ENCODE measurements around the gene DYNC2I2.

The DYNC2I2 gene

GRCh38 chr9:128633601-128634000 is 23.0 kb downstream of the DYNC2I2 start:
- Histone ChIP-seq H3K4me3 (ENCODE audit: low read length) (no peak overlapping the region), H3K27me3 (ENCODE audit: control insufficient read depth, insufficient read depth, low read length) (no peaks in the 10 kb centered on the region), H3K9ac (ENCODE audit: low read depth, low read length) (no peak overlapping the region), H3K4me2 (ENCODE audit: low read length) (no peak overlapping the region), H3K36me3 (ENCODE audit: insufficient read depth, low read length) (peaks cover 61% of the 10 kb centered on the region), H3K4me1 (ENCODE audit: control insufficient read depth, insufficient read depth, low read length) (peaks cover 37% of the 10 kb centered on the region), H3K9me3 (replicated peaks; ENCODE audit: low read length) (no peaks in the 10 kb centered on the region)

- Histone ChIP-seq H3K4me1 (ENCODE audit: control insufficient read depth, insufficient read depth, low read length) (peaks cover 42% of the 10 kb centered on the region), H3K9me3 (replicated peaks; ENCODE audit: low read length) (no peaks in the 10 kb centered on the region), H3K36me3 (ENCODE audit: insufficient read depth, low read length) (peaks cover 66% of the 10 kb centered on the region), H3K9ac (ENCODE audit: low read depth, low read length) (no peak overlapping the region), H3K27me3 (ENCODE audit: control insufficient read depth, insufficient read depth, low read length) (no peaks in the 10 kb centered on the region), H3K4me3 (ENCODE audit: low read length) (no peak overlapping the region), H3K4me2 (ENCODE audit: low read length) (no peak overlapping the region)
Measured at GRCh38 chr9:128633057-128633456, 23.6 kb downstream of the DYNC2I2 start.

GRCh38 chr9:128632486-128632885 is 24.2 kb downstream of the DYNC2I2 start:
- Histone ChIP-seq H3K9me3 (replicated peaks; ENCODE audit: low read length) (no peaks in the 10 kb centered on the region), H3K36me3 (ENCODE audit: insufficient read depth, low read length) (peaks cover 72% of the 10 kb centered on the region), H3K9ac (ENCODE audit: low read depth, low read length) (no peak overlapping the region)

GRCh38 chr9:128632066-128632465 is 24.6 kb downstream of the DYNC2I2 start:
- Histone ChIP-seq H3K4me2 (ENCODE audit: low read length) (no peak overlapping the region), H3K27me3 (ENCODE audit: control insufficient read depth, insufficient read depth, low read length) (no peaks in the 10 kb centered on the region), H3K4me1 (ENCODE audit: control insufficient read depth, insufficient read depth, low read length) (peaks cover 34% of the 10 kb centered on the region), H3K36me3 (ENCODE audit: insufficient read depth, low read length) (peaks cover 73% of the 10 kb centered on the region), H3K4me3 (ENCODE audit: low read length) (no peak overlapping the region), H3K9ac (ENCODE audit: low read depth, low read length) (no peak overlapping the region), H3K9me3 (replicated peaks; ENCODE audit: low read length) (no peaks in the 10 kb centered on the region)

More at GRCh38 chr9:128632486-128632885, 24.2 kb downstream of the DYNC2I2 start:
- Histone ChIP-seq H3K4me1 (ENCODE audit: control insufficient read depth, insufficient read depth, low read length) (peaks cover 38% of the 10 kb centered on the region), H3K27me3 (ENCODE audit: control insufficient read depth, insufficient read depth, low read length) (no peaks in the 10 kb centered on the region), H3K4me3 (ENCODE audit: low read length) (no peak overlapping the region), H3K4me2 (ENCODE audit: low read length) (no peak overlapping the region)

- Histone ChIP-seq H3K4me3 (ENCODE audit: low read length) (no peak overlapping the region), H3K4me1 (ENCODE audit: control insufficient read depth, insufficient read depth, low read length) (peaks cover 29% of the 10 kb centered on the region), H3K9me3 (replicated peaks; ENCODE audit: low read length) (no peaks in the 10 kb centered on the region), H3K36me3 (ENCODE audit: insufficient read depth, low read length) (peaks cover 75% of the 10 kb centered on the region), H3K9ac (ENCODE audit: low read depth, low read length) (no peak overlapping the region), H3K4me2 (ENCODE audit: low read length) (no peak overlapping the region), H3K27me3 (ENCODE audit: control insufficient read depth, insufficient read depth, low read length) (no peaks in the 10 kb centered on the region)
Measured at GRCh38 chr9:128631636-128632035, 25.0 kb downstream of the DYNC2I2 start.

- H3K36me3 ChIP-seq (ENCODE audit: insufficient read depth, low read length), result peaks cover 91% of the 10 kb centered on the region
- H3K9me3 ChIP-seq (replicated peaks; ENCODE audit: low read length), result no peaks in the 10 kb centered on the region
- H3K4me3 ChIP-seq (ENCODE audit: low read length), result no peak overlapping the region
- no peak overlapping the region for H3K4me2 ChIP-seq (ENCODE audit: low read length)
- no peak overlapping the region for H3K9ac ChIP-seq (ENCODE audit: low read depth, low read length)
- peaks cover 14% of the 10 kb centered on the region for H3K4me1 ChIP-seq (ENCODE audit: control insufficient read depth, insufficient read depth, low read length)
- H3K27me3 ChIP-seq (ENCODE audit: control insufficient read depth, insufficient read depth, low read length), result no peaks in the 10 kb centered on the region
Measured at GRCh38 chr9:128629852-128630545, 26.6 kb downstream of the DYNC2I2 start.

GRCh38 chr9:128629136-128629535 is 27.5 kb downstream of the DYNC2I2 start:
- Histone ChIP-seq H3K4me2 (ENCODE audit: low read length) (no peak overlapping the region), H3K27me3 (ENCODE audit: control insufficient read depth, insufficient read depth, low read length) (no peaks in the 10 kb centered on the region), H3K4me3 (ENCODE audit: low read length) (no peak overlapping the region), H3K4me1 (ENCODE audit: control insufficient read depth, insufficient read depth, low read length) (peaks cover 6% of the 10 kb centered on the region), H3K36me3 (ENCODE audit: insufficient read depth, low read length) (peaks cover 91% of the 10 kb centered on the region), H3K9me3 (replicated peaks; ENCODE audit: low read length) (no peaks in the 10 kb centered on the region), H3K9ac (ENCODE audit: low read depth, low read length) (no peak overlapping the region)

- Histone ChIP-seq H3K4me3 (ENCODE audit: low read length) (no peak overlapping the region), H3K4me1 (ENCODE audit: control insufficient read depth, insufficient read depth, low read length) (peaks cover 6% of the 10 kb centered on the region), H3K4me2 (ENCODE audit: low read length) (no peak overlapping the region), H3K27me3 (ENCODE audit: control insufficient read depth, insufficient read depth, low read length) (no peaks in the 10 kb centered on the region), H3K36me3 (ENCODE audit: insufficient read depth, low read length) (peaks cover 89% of the 10 kb centered on the region), H3K9ac (ENCODE audit: low read depth, low read length) (no peak overlapping the region), H3K9me3 (replicated peaks; ENCODE audit: low read length) (no peaks in the 10 kb centered on the region)
Measured at GRCh38 chr9:128628471-128629048, 28.1 kb downstream of the DYNC2I2 start.

GRCh38 chr9:128627906-128628305 is 28.7 kb downstream of the DYNC2I2 start:
- Histone ChIP-seq H3K36me3 (ENCODE audit: insufficient read depth, low read length) (peaks cover 83% of the 10 kb centered on the region), H3K4me1 (ENCODE audit: control insufficient read depth, insufficient read depth, low read length) (peaks cover 6% of the 10 kb centered on the region), H3K9me3 (replicated peaks; ENCODE audit: low read length) (no peaks in the 10 kb centered on the region), H3K9ac (ENCODE audit: low read depth, low read length) (no peak overlapping the region), H3K27me3 (ENCODE audit: control insufficient read depth, insufficient read depth, low read length) (no peaks in the 10 kb centered on the region), H3K4me3 (ENCODE audit: low read length) (no peak overlapping the region), H3K4me2 (ENCODE audit: low read length) (no peak overlapping the region)

- H3K9ac ChIP-seq (ENCODE audit: low read depth, low read length), result no peak overlapping the region
- no peaks in the 10 kb centered on the region for H3K27me3 ChIP-seq (ENCODE audit: control insufficient read depth, insufficient read depth, low read length)
- H3K36me3 ChIP-seq (ENCODE audit: insufficient read depth, low read length), result peaks cover 79% of the 10 kb centered on the region
- H3K9me3 ChIP-seq (replicated peaks; ENCODE audit: low read length), result no peaks in the 10 kb centered on the region
- H3K4me3 ChIP-seq (ENCODE audit: low read length), result no peak overlapping the region
- peaks cover 6% of the 10 kb centered on the region for H3K4me1 ChIP-seq (ENCODE audit: control insufficient read depth, insufficient read depth, low read length)
- no peak overlapping the region for H3K4me2 ChIP-seq (ENCODE audit: low read length)
Measured at GRCh38 chr9:128627127-128627715, 29.4 kb downstream of the DYNC2I2 start.

- peaks cover 6% of the 10 kb centered on the region for H3K4me1 ChIP-seq (ENCODE audit: control insufficient read depth, insufficient read depth, low read length)
- no peak overlapping the region for H3K9ac ChIP-seq (ENCODE audit: low read depth, low read length)
- no peak overlapping the region for H3K4me3 ChIP-seq (ENCODE audit: low read length)
- H3K36me3 ChIP-seq (ENCODE audit: insufficient read depth, low read length), result peaks cover 82% of the 10 kb centered on the region
- H3K4me2 ChIP-seq (ENCODE audit: low read length), result no peak overlapping the region
- H3K27me3 ChIP-seq (ENCODE audit: control insufficient read depth, insufficient read depth, low read length), result no peaks in the 10 kb centered on the region
- H3K9me3 ChIP-seq (replicated peaks; ENCODE audit: low read length), result no peaks in the 10 kb centered on the region
Measured at GRCh38 chr9:128626181-128626580, 30.5 kb downstream of the DYNC2I2 start.
